Hepatocyte (in vitro differentiated cells): Measurements from ENCODE around the gene MTHFR. TPM values are rescaled to one million over a fixed set of nuclear protein-coding genes. Genes with fewer than 3 reads are reported as not detected.

ENCODE experiments used
- DNase-seq: peaks from one replicate; pipeline ENCODE4 v3.0.0-alpha.2; 2016; ENCODE audit warnings: low spot score
- H2AFZ ChIP-seq: fragments of 200-600 bp; sonication (generic); 2 replicates; pipeline ENCODE4 v1.6.0; 2016; ENCODE audit warnings: antibody characterized with exemption, mild to moderate bottlenecking
- H3K27ac ChIP-seq: fragments of 200-600 bp; sonication (generic); 2 replicates; pipeline ENCODE4 v1.5.1; 2016; ENCODE audit warnings: mild to moderate bottlenecking
- H3K27me3 ChIP-seq: fragments of 200-600 bp; sonication (generic); 2 replicates; pipeline ENCODE4 v1.6.1; 2016
- H3K36me3 ChIP-seq: fragments of 200-600 bp; sonication (generic); replicated peaks from 2 replicates; pipeline ENCODE4 v1.5.1; 2016; ENCODE audit warnings: low read depth; ENCODE audit not compliant: insufficient read depth
- H3K4me1 ChIP-seq: fragments of 200-600 bp; sonication (generic); 2 replicates; pipeline ENCODE4 v1.5.1; 2016; ENCODE audit warnings: mild to moderate bottlenecking, moderate library complexity; ENCODE audit not compliant: insufficient read depth
- H3K4me2 ChIP-seq: fragments of 200-600 bp; sonication (generic); 2 replicates; pipeline ENCODE4 v1.6.0; 2016
- H3K4me3 ChIP-seq: fragments of 200-600 bp; sonication (generic); 2 replicates; pipeline ENCODE4 v1.5.1; 2016; ENCODE audit warnings: mild to moderate bottlenecking
- H3K79me2 ChIP-seq: fragments of 200-600 bp; sonication (generic); 2 replicates; pipeline ENCODE4 v1.6.0; 2017; ENCODE audit warnings: mild to moderate bottlenecking
- H3K9me2 ChIP-seq: fragments of 200-600 bp; sonication (generic); replicated peaks from 2 replicates; pipeline ENCODE4 v1.6.0; 2017; ENCODE audit warnings: mild to moderate bottlenecking; ENCODE audit not compliant: insufficient read depth
- H3K9me3 ChIP-seq: fragments of 200-600 bp; sonication (generic); 2 replicates; pipeline ENCODE4 v1.5.1; 2016; ENCODE audit warnings: low read depth, mild to moderate bottlenecking
- H4K20me1 ChIP-seq: fragments of 200-600 bp; sonication (generic); 2 replicates; pipeline ENCODE4 v1.6.0; 2016; ENCODE audit warnings: mild to moderate bottlenecking; ENCODE audit not compliant: insufficient read depth, poor library complexity, severe bottlenecking
- EZH2 ChIP-seq: fragments of 200-600 bp; sonication (generic); IDR thresholded peaks from 2 replicates; pipeline ENCODE4 v1.6.1; 2016; ENCODE audit warnings: antibody characterized with exemption, mild to moderate bottlenecking, borderline replicate concordance
- EZH2phosphoT487 ChIP-seq: fragments of 200-600 bp; sonication (generic); IDR thresholded peaks from one replicate; pipeline ENCODE4 v1.6.1; 2018; ENCODE audit warnings: antibody characterized with exemption, mild to moderate bottlenecking, low read depth, moderate library complexity; ENCODE audit not compliant: unreplicated experiment, severe bottlenecking
- WGBS: methylation state at CpG from one replicate; pipeline ENCODE4 v1.1.6; 2016; ENCODE audit warnings: low lambda C conversion rate; ENCODE audit errors: missing lambda C conversion rate; 5-methylcytosine and 5-hydroxymethylcytosine counted together
- polyA plus RNA-seq: library from polyadenylated mRNA; unstranded; fragments of >200 nt; fragmentation: Nextera tagmentation; extraction: Ambion mirVana; gene quantifications from 2 replicates; pipeline ENCODE4 v1.2.1, GENCODE V29; 2016
- total RNA-seq: library from RNA; depleted of rRNA; stranded (reverse); fragments of >200 nt; gene quantifications from 2 replicates; pipeline ENCODE4 v1.2.3, GENCODE V29; 2014
- TF ChIP-seq, protein P1 (sequence below): fragments of 200-600 bp; sonication (generic); IDR thresholded peaks from 2 replicates; pipeline ENCODE4 v1.5.1; 2016; ENCODE audit warnings: antibody characterized with exemption, mild to moderate bottlenecking; ENCODE audit not compliant: poor library complexity

The MTHFR gene
- 29.3 and 31.0 TPM in 2 replicates for total RNA-seq
- polyA plus RNA-seq = 17.6 and 25.7 TPM in 2 replicates

GRCh38 chr1:11805422-11806306 is at the start of gene MTHFR, which contains the start of gene CLCN6:
MTHFR (minus strand) TSS chr1:11805964; CDS start chr1:11803116, 2,848 bp downstream.
CLCN6 (plus strand) TSS chr1:11806191; CDS start chr1:11806263, 72 bp downstream.
- H3K27ac ChIP-seq = peak within 1 kb of the TSS; percentile 99
- peak; percentile 100 for DNase-seq
- H3K4me1 ChIP-seq = peaks cover 29% of the 10 kb centered on the region
- H3K27me3 ChIP-seq = no peaks in the 10 kb centered on the region
- H3K4me2 ChIP-seq = peak within 1 kb of the TSS; percentile 87
- 0% methylated on average over 59 of the region's 72 CpGs for WGBS
- H3K9me3 ChIP-seq = no peaks in the 10 kb centered on the region
- H4K20me1 ChIP-seq = peaks cover 22% of the 10 kb centered on the region
- H3K36me3 ChIP-seq = no peaks in the 10 kb centered on the region
- peak within 1 kb of the TSS; percentile 33 for H3K4me3 ChIP-seq
- H3K9me2 ChIP-seq = no peaks in the 10 kb centered on the region
- TF ChIP-seq EZH2phosphoT487 = no peak
- no peak for TF ChIP-seq EZH2
- TF ChIP-seq, protein P1, sequence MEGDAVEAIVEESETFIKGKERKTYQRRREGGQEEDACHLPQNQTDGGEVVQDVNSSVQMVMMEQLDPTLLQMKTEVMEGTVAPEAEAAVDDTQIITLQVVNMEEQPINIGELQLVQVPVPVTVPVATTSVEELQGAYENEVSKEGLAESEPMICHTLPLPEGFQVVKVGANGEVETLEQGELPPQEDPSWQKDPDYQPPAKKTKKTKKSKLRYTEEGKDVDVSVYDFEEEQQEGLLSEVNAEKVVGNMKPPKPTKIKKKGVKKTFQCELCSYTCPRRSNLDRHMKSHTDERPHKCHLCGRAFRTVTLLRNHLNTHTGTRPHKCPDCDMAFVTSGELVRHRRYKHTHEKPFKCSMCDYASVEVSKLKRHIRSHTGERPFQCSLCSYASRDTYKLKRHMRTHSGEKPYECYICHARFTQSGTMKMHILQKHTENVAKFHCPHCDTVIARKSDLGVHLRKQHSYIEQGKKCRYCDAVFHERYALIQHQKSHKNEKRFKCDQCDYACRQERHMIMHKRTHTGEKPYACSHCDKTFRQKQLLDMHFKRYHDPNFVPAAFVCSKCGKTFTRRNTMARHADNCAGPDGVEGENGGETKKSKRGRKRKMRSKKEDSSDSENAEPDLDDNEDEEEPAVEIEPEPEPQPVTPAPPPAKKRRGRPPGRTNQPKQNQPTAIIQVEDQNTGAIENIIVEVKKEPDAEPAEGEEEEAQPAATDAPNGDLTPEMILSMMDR = no peak
- peaks cover 64% of the 10 kb centered on the region for H3K79me2 ChIP-seq
- H2AFZ ChIP-seq = peak within 1 kb of the TSS; percentile 18

DNA sequence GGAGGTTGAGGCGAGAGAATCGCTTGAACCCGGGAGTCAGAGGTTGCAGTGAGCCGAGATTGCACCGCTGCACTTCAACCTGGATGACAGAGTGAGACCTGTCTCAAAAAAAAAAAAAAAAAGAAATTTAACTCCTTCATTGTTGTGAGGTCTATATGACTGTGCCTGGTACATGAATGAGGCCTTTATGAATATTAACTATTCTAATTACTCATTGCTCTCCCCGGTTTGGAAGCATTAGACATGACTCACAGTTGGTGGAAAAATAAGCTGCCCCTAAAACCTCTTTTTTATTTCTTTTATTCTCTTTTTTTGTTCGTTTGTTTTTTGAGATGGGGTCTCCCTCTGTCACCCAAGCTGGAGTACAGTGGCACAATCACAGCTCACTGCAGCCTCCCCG is 49.7 kb upstream of the MTHFR start:
- H3K27me3 ChIP-seq = peaks cover 31% of the 10 kb centered on the region
- 86% methylated on average over 8 of the region's 8 CpGs for WGBS

DNA sequence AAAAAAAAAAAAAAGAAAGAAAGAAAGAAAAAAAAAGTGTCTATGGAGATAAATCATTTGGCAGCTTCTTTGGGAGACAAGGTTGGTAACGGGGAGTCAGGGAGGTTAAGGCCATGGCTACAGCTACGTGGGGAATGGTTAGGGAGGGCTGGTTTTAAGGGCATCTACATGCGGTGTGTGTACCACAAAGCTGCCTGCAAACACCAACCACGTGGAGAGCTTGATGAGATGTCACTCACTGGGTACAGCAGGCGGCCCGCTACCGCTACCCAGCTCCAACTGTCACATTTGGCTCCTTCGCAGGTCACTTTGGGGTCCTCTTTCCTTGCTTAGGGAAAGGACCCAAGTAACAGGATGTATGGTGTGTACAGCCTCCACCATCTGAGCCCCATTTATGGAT is 48.8 kb upstream of the MTHFR start:
- no peak for DNase-seq
- TF ChIP-seq, protein P1 = no peak
- TF ChIP-seq EZH2 (no peak), EZH2phosphoT487 (no peak)
- Histone ChIP-seq H3K27me3 (peaks cover 24% of the 10 kb centered on the region), H3K36me3 (no peaks in the 10 kb centered on the region), H3K9me3 (no peaks in the 10 kb centered on the region), H2AFZ (no peak overlapping the region), H3K4me1 (no peaks in the 10 kb centered on the region), H3K9me2 (no peaks in the 10 kb centered on the region), H4K20me1 (no peaks in the 10 kb centered on the region), H3K4me3 (no peak overlapping the region), H3K4me2 (no peak overlapping the region), H3K79me2 (no peaks in the 10 kb centered on the region), H3K27ac (no peak overlapping the region)
- WGBS = 67% methylated on average over 8 of the region's 8 CpGs

More for the DNA sequence above, 49.7 kb upstream of the MTHFR start:
- Histone ChIP-seq H3K9me2 (no peaks in the 10 kb centered on the region), H3K36me3 (no peaks in the 10 kb centered on the region), H3K79me2 (no peaks in the 10 kb centered on the region), H3K4me2 (no peak overlapping the region), H3K4me3 (no peak overlapping the region), H3K9me3 (no peaks in the 10 kb centered on the region), H3K27ac (no peak overlapping the region), H3K4me1 (no peaks in the 10 kb centered on the region), H4K20me1 (no peaks in the 10 kb centered on the region), H2AFZ (no peak overlapping the region)
- TF ChIP-seq, protein P1 = no peak
- TF ChIP-seq EZH2phosphoT487 = no peak
- no peak for TF ChIP-seq EZH2
- no peak for DNase-seq
